HepG2 (cell line): ENCODE measurements around the gene FAM118A. TPM values are rescaled to one million over a fixed set of nuclear protein-coding genes. Genes with fewer than 3 reads are reported as not detected.

Experiments
- IKZF1 ChIP-seq: fragments of 450-650 bp; IDR thresholded peaks from 2 replicates; pipeline ENCODE4 v1.7.1; 2016
- PAX8 ChIP-seq: sonication (generic); formaldehyde crosslinking; IDR thresholded peaks from 2 replicates; pipeline ENCODE4 v1.8.0; 2022; ENCODE audit warnings: mild to moderate bottlenecking, missing genetic modification reagents, borderline replicate concordance
- PHF20 ChIP-seq: sonication (generic); formaldehyde crosslinking; IDR thresholded peaks from 2 replicates; pipeline ENCODE4 v1.5.0; 2020; ENCODE audit warnings: mild to moderate bottlenecking, missing genetic modification reagents
- RBM39 ChIP-seq: fragments of 200-400 bp; formaldehyde crosslinking; IDR thresholded peaks from one replicate; pipeline ENCODE4 v1.6.1; 2018; ENCODE audit warnings: antibody characterized with exemption, mild to moderate bottlenecking, low read depth, low read length; ENCODE audit not compliant: poor library complexity, severe bottlenecking
- SP4 ChIP-seq: sonication (generic); formaldehyde crosslinking; IDR thresholded peaks from 2 replicates; pipeline ENCODE4 v1.8.1; 2023; ENCODE audit warnings: mild to moderate bottlenecking, missing genetic modification reagents
- TAF1 ChIP-seq: sonication (generic); formaldehyde crosslinking; IDR thresholded peaks from 2 replicates; pipeline ENCODE4 v1.4.0; 2020; ENCODE audit warnings: missing genetic modification reagents
- TAF15 ChIP-seq: fragments of 200-400 bp; formaldehyde crosslinking; IDR thresholded peaks from one replicate; pipeline ENCODE4 v1.6.1; 2018; ENCODE audit warnings: mild to moderate bottlenecking, low read depth, low read length; ENCODE audit not compliant: poor library complexity, severe bottlenecking
- TCF7L2 ChIP-seq: IDR thresholded peaks from 2 replicates; pipeline ENCODE4 v1.6.1; 2011; ENCODE audit warnings: mild to moderate bottlenecking, low read depth, low read length, moderate library complexity
- ZNF382 ChIP-seq: sonication (generic); formaldehyde crosslinking; IDR thresholded peaks from 2 replicates; pipeline ENCODE4 v1.5.0; 2020; ENCODE audit warnings: missing genetic modification reagents, mild to moderate bottlenecking, borderline replicate concordance
- ZNF749 ChIP-seq: sonication (generic); formaldehyde crosslinking; IDR thresholded peaks from 2 replicates; pipeline ENCODE4 v1.8.0; 2022; ENCODE audit warnings: mild to moderate bottlenecking, missing genetic modification reagents, moderate library complexity, borderline replicate concordance
- ZNF841 ChIP-seq: sonication (generic); formaldehyde crosslinking; IDR thresholded peaks from 2 replicates; pipeline ENCODE4 v1.8.1; 2023; ENCODE audit warnings: missing genetic modification reagents, borderline replicate concordance
- polyA plus RNA-seq, 8 experiments: library from polyadenylated mRNA; depleted of rRNA in 3 of 8; stranded (reverse) in 7 of 8; unstranded in 1 of 8; fragments of >200 nt; fragmentation: Illumina TruSeq in 4 of 8; extraction: Trizol in 4 of 8; gene quantifications; 2 replicates each; pipeline versions ENCODE4 v1.2.1 to v1.2.3, GENCODE V29; 2011 to 2016; ENCODE audit warnings: low read depth in 4 of 8, missing spikeins in 1 of 8, mixed read lengths in 1 of 8; ENCODE audit not compliant: insufficient read depth in 1 of 8
- total RNA-seq, 5 experiments: library from RNA; depleted of rRNA; stranded (reverse); fragments of >200 nt; fragmentation: Illumina TruSeq; extraction: Trizol; gene quantifications; 2 replicates each; pipeline ENCODE4 v1.2.3, GENCODE V29; 2016; ENCODE audit warnings: low read depth in 1 of 5
- TF ChIP-seq, protein P1 (sequence below): sonication (generic); formaldehyde crosslinking; IDR thresholded peaks from 2 replicates; pipeline ENCODE4 v1.4.0; 2020; ENCODE audit warnings: missing genetic modification reagents, borderline replicate concordance
- TF ChIP-seq, protein P2 (sequence below), 2 experiments: sonication (generic) in 1 of 2; formaldehyde crosslinking in 1 of 2; IDR thresholded peaks; 2 replicates each; pipeline versions ENCODE4 v1.6.1 to v1.9.0; 2014 to 2022; ENCODE audit warnings: antibody characterized with exemption in 1 of 2, borderline replicate concordance in 1 of 2, inconsistent platforms in 1 of 2, low read depth in 1 of 2, missing genetic modification reagents in 1 of 2
- TF ChIP-seq, protein P3 (sequence below): sonication (generic); formaldehyde crosslinking; conservative IDR thresholded peaks from 2 replicates; pipeline ENCODE4 v1.5.0; 2020; ENCODE audit warnings: missing genetic modification reagents
- TF ChIP-seq, protein P4 (sequence below): sonication (generic); formaldehyde crosslinking; IDR thresholded peaks from 2 replicates; pipeline ENCODE4 v1.4.0; 2020; ENCODE audit warnings: mild to moderate bottlenecking, missing genetic modification reagents
- TF ChIP-seq, protein P5 (sequence below), 2 experiments: fragments of 450-650 bp in 1 of 2; sonication (generic) in 1 of 2; formaldehyde crosslinking; IDR thresholded peaks; 2 replicates each; pipeline versions ENCODE4 v1.5.0 to v1.8.0; 2020 to 2022; ENCODE audit warnings: mild to moderate bottlenecking in 1 of 2, missing genetic modification reagents in 1 of 2

FAM118A gene
- total and polyA plus RNA-seq, 2 of the 13 experiments (the other 11 are each of a cell fraction or from before 2014, with no cell fraction given): 36.7 to 48.2 TPM

DNA sequence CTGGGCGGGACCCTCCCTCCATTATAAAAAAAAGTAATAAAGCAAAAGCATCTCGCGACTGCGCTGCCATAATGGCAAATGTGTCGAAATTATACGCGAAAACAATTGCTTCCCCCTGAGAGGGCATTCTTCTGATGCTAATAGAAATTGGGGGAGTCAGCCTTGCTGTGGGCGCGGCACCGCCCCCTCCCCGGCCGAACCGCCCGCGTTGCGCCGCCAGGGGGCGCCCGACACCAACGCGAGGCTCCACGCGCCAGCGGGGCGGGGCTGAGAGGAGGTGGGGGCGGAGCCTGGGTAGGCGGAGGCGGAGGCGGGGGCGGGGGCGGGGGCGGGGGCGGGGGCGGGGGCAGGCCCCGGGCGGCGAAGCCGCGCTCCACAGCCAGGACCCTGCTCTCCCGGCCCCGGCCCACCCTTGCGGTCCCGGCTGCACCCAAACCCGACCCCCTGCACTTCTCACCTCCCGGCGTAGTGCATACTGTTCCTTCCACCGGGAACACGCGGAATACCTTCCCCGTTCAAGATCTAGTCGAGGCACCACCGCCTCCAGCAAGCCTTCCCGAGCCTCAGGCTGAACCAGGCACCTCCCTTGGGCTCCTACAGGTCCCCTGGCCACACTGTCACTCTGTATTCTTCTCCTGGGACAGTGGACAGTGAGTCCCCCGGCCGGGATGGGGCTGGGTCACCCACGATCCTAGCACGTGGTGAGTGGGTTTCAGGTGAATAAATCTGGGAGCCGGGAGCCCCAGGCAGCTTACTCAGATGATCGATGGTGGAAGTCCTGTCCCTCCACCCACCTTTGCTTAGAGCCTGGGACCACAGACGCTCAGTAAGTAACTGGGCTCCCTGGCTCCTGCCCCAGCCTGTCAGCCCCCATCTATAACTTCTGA is 40.5 kb upstream of the FAM118A start (continued):
- TF ChIP-seq IKZF1 (no peak), ZNF749 (no peak), TAF1 (CRISPR knock-in tag) (peak; percentile 46; the same call in 1 of the 2 replicates), PHF20 (CRISPR knock-in tag) (no peak), RBM39 (peak; percentile 42), TAF15 (no peak), PAX8 (CRISPR knock-in tag) (no peak), SP4 (CRISPR knock-in tag) (peak; percentile 94), ZNF382 (CRISPR knock-in tag) (no peak), ZNF841 (no peak), TCF7L2 (no peak)
- TF ChIP-seq, protein P1, sequence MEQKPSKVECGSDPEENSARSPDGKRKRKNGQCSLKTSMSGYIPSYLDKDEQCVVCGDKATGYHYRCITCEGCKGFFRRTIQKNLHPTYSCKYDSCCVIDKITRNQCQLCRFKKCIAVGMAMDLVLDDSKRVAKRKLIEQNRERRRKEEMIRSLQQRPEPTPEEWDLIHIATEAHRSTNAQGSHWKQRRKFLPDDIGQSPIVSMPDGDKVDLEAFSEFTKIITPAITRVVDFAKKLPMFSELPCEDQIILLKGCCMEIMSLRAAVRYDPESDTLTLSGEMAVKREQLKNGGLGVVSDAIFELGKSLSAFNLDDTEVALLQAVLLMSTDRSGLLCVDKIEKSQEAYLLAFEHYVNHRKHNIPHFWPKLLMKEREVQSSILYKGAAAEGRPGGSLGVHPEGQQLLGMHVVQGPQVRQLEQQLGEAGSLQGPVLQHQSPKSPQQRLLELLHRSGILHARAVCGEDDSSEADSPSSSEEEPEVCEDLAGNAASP: no peak
- TF ChIP-seq, protein P2, sequence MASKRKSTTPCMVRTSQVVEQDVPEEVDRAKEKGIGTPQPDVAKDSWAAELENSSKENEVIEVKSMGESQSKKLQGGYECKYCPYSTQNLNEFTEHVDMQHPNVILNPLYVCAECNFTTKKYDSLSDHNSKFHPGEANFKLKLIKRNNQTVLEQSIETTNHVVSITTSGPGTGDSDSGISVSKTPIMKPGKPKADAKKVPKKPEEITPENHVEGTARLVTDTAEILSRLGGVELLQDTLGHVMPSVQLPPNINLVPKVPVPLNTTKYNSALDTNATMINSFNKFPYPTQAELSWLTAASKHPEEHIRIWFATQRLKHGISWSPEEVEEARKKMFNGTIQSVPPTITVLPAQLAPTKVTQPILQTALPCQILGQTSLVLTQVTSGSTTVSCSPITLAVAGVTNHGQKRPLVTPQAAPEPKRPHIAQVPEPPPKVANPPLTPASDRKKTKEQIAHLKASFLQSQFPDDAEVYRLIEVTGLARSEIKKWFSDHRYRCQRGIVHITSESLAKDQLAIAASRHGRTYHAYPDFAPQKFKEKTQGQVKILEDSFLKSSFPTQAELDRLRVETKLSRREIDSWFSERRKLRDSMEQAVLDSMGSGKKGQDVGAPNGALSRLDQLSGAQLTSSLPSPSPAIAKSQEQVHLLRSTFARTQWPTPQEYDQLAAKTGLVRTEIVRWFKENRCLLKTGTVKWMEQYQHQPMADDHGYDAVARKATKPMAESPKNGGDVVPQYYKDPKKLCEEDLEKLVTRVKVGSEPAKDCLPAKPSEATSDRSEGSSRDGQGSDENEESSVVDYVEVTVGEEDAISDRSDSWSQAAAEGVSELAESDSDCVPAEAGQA (IDR thresholded peaks at IDR 0.05; ENCODE audit: low read depth): no peak
- TF ChIP-seq, protein P2 (CRISPR knock-in tag; IDR thresholded peaks at IDR 0.05; ENCODE audit: borderline replicate concordance): no peak
- TF ChIP-seq, protein P3, sequence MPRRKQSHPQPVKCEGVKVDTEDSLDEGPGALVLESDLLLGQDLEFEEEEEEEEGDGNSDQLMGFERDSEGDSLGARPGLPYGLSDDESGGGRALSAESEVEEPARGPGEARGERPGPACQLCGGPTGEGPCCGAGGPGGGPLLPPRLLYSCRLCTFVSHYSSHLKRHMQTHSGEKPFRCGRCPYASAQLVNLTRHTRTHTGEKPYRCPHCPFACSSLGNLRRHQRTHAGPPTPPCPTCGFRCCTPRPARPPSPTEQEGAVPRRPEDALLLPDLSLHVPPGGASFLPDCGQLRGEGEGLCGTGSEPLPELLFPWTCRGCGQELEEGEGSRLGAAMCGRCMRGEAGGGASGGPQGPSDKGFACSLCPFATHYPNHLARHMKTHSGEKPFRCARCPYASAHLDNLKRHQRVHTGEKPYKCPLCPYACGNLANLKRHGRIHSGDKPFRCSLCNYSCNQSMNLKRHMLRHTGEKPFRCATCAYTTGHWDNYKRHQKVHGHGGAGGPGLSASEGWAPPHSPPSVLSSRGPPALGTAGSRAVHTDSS (CRISPR knock-in tag): no peak
- TF ChIP-seq, protein P4, sequence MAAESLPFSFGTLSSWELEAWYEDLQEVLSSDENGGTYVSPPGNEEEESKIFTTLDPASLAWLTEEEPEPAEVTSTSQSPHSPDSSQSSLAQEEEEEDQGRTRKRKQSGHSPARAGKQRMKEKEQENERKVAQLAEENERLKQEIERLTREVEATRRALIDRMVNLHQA (CRISPR knock-in tag): no peak
- TF ChIP-seq, protein P5, sequence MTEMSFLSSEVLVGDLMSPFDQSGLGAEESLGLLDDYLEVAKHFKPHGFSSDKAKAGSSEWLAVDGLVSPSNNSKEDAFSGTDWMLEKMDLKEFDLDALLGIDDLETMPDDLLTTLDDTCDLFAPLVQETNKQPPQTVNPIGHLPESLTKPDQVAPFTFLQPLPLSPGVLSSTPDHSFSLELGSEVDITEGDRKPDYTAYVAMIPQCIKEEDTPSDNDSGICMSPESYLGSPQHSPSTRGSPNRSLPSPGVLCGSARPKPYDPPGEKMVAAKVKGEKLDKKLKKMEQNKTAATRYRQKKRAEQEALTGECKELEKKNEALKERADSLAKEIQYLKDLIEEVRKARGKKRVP (CRISPR knock-in tag; IDR thresholded peaks at IDR 0.05): no peak
